GM19238 (cell line): ENCODE results near the gene TREX2.

ENCODE experiments used
- DNase-seq: peaks from one replicate; pipeline ENCODE4 v3.0.0; 2011; ENCODE audit warnings: low spot score; ENCODE audit not compliant: insufficient read length

TREX2 gene

GRCh38 chrX:153445856-153446635 is at the start of gene TREX2:
Gene TREX2, minus strand, starts transcription at chrX:153446056. Its CDS starts 626 bp downstream, at chrX:153445430.
- DNase-seq, result no peak

- DNase-seq, result no peak
Observed at GRCh38 chrX:153495362-153495751, 49.5 kb upstream of the TREX2 start.

GRCh38 chrX:153494541-153495361 is 48.9 kb upstream of the TREX2 start, which contains the start of gene BGN:
Gene BGN, plus strand, starts transcription at chrX:153494980. Its CDS starts 9,652 bp downstream, at chrX:153504632.
- no peak for DNase-seq

- no peak for DNase-seq
Observed at GRCh38 chrX:153494061-153494460, 48.2 kb upstream of the TREX2 start.

- no peak for DNase-seq
Observed at GRCh38 chrX:153493085-153493484, 47.2 kb upstream of the TREX2 start.

GRCh38 chrX:153492543-153492942 is 46.7 kb upstream of the TREX2 start:
- DNase-seq, result no peak

GRCh38 chrX:153491918-153492317 is 46.1 kb upstream of the TREX2 start:
- no peak for DNase-seq

GRCh38 chrX:153491351-153491914 is 45.6 kb upstream of the TREX2 start:
- no peak for DNase-seq

GRCh38 chrX:153490217-153490930 is 44.5 kb upstream of the TREX2 start:
- DNase-seq, result no peak

GRCh38 chrX:153488231-153488914 is 42.5 kb upstream of the TREX2 start:
- DNase-seq, result no peak

- DNase-seq, result no peak
Observed at GRCh38 chrX:153487590-153488071, 41.8 kb upstream of the TREX2 start.

- DNase-seq, result no peak
Observed at GRCh38 chrX:153486171-153486570, 40.3 kb upstream of the TREX2 start.

GRCh38 chrX:153485396-153486080 is 39.7 kb upstream of the TREX2 start:
- DNase-seq, result no peak

- no peak for DNase-seq
Observed at GRCh38 chrX:153482376-153483015, 36.6 kb upstream of the TREX2 start.

GRCh38 chrX:153481043-153481442 is 35.2 kb upstream of the TREX2 start:
- DNase-seq, result no peak

GRCh38 chrX:153478746-153479145 is 32.9 kb upstream of the TREX2 start:
- no peak for DNase-seq

GRCh38 chrX:153477901-153478300 is 32.0 kb upstream of the TREX2 start:
- no peak for DNase-seq

- no peak for DNase-seq
Observed at GRCh38 chrX:153477364-153477857, 31.6 kb upstream of the TREX2 start.

- DNase-seq, result no peak
Observed at GRCh38 chrX:153476666-153477363, 31.0 kb upstream of the TREX2 start.
